HG03135 (cell line): ENCODE measurements around the gene MUC5B.
"Not testable (repeated sequence)": the region's sequence is repeated elsewhere in the genome, so short reads cannot be mapped to it uniquely, and the experiment has no call there.

Source experiments
- ATAC-seq: cut with Tn5 transposase; IDR thresholded peaks from one replicate; pipeline ENCODE4 v1.9.1; 2021; ENCODE audit warnings: mild to moderate bottlenecking, moderate library complexity; ENCODE audit not compliant: unreplicated experiment

Gene MUC5B

GRCh38 chr11:1201395-1202153 is 21.3 kb upstream of the MUC5B start:
- no peak for ATAC-seq

- ATAC-seq: no peak
These were observed 20.6 kb upstream of the MUC5B start for GRCh38 chr11:1202154-1202775.

- ATAC-seq: no peak
These were observed 19.9 kb upstream of the MUC5B start for GRCh38 chr11:1202776-1203504.

- ATAC-seq: no peak
These were observed 19.2 kb upstream of the MUC5B start for GRCh38 chr11:1203505-1204271.

- ATAC-seq: no peak
These were observed 18.3 kb upstream of the MUC5B start for GRCh38 chr11:1204381-1205101.

- no peak for ATAC-seq
These were observed 17.5 kb upstream of the MUC5B start for GRCh38 chr11:1205121-1205986.

GRCh38 chr11:1205987-1206331 is 16.9 kb upstream of the MUC5B start:
- ATAC-seq: no peak

- no peak for ATAC-seq
These were observed 16.2 kb upstream of the MUC5B start for GRCh38 chr11:1206391-1207271.

GRCh38 chr11:1207401-1208143 is 15.3 kb upstream of the MUC5B start:
- ATAC-seq: no peak

GRCh38 chr11:1208144-1208393 is 14.8 kb upstream of the MUC5B start:
- ATAC-seq: no peak

- ATAC-seq: no peak
These were observed 14.2 kb upstream of the MUC5B start for GRCh38 chr11:1208394-1209261.

- no peak for ATAC-seq
These were observed 13.4 kb upstream of the MUC5B start for GRCh38 chr11:1209371-1210057.

GRCh38 chr11:1211838-1212237 is 11.0 kb upstream of the MUC5B start:
- no peak for ATAC-seq

GRCh38 chr11:1215826-1216225 is 7.0 kb upstream of the MUC5B start:
- ATAC-seq: not testable (repeated sequence)

- no peak for ATAC-seq
These were observed 5.7 kb upstream of the MUC5B start for GRCh38 chr11:1217151-1217550.

GRCh38 chr11:1218256-1218787 is 4.5 kb upstream of the MUC5B start:
- ATAC-seq: no peak
